ENCODE results near the gene ENTPD8. TPM values are rescaled to one million over a fixed set of nuclear protein-coding genes. Genes with fewer than 3 reads are reported as not detected.
A peak's percentile ranks its signal among the peaks of the same experiment; 100 is the strongest.

ENTPD8 gene
- total and polyA plus RNA-seq, 2 of the 13 experiments (the other 11 are each of a cell fraction or from before 2014, with no cell fraction given), result 0.26 to 0.44 TPM

GRCh38 chr9:137422604-137423513 is 18.3 kb downstream of the ENTPD8 start, which contains the start of the genes EXD3 and NOXA1 (continued):
- no peak for TF ChIP-seq KIAA2018 (CRISPR knock-in tag; IDR thresholded peaks at IDR 0.05; ENCODE audit: borderline replicate concordance)
- no peak for TF ChIP-seq AFF4 (CRISPR knock-in tag; IDR thresholded peaks at IDR 0.05)
- TF ChIP-seq KDM5A (IDR thresholded peaks at IDR 0.05; ENCODE audit: borderline replicate concordance, low read length), result peak; percentile 90; the same call in 1 of the 2 replicates
- no peak for TF ChIP-seq ZNF552 (CRISPR knock-in tag; IDR thresholded peaks at IDR 0.05; ENCODE audit: borderline replicate concordance)
- no peak for TF ChIP-seq ZNF484 (CRISPR knock-in tag; IDR thresholded peaks at IDR 0.05; ENCODE audit: borderline replicate concordance, low read depth)
- TF ChIP-seq KLF13 (CRISPR knock-in tag; IDR thresholded peaks at IDR 0.05), result no peak
- peak; percentile 65 for TF ChIP-seq PHF21A (CRISPR knock-in tag; IDR thresholded peaks at IDR 0.05)
- peak; percentile 60 for TF ChIP-seq TFDP1 (CRISPR knock-in tag; IDR thresholded peaks at IDR 0.05; ENCODE audit: borderline replicate concordance)
- peak; percentile 65; the same call in 1 of the 2 replicates for TF ChIP-seq TGIF2 (CRISPR knock-in tag; IDR thresholded peaks at IDR 0.05)
- TF ChIP-seq ZNF557 (CRISPR knock-in tag; IDR thresholded peaks at IDR 0.05), result no peak
